WI38 (cell line): ENCODE results near the gene NPPC.
"Not testable (repeated sequence)": the region's sequence is repeated elsewhere in the genome, so short reads cannot be mapped to it uniquely, and the experiment has no call there.

Experiments used
- H3K4me3 ChIP-seq: 2 replicates; pipeline ENCODE4 v1.5.1; 2011; ENCODE audit warnings: low read depth, mild to moderate bottlenecking, control low read depth, low read length
- CTCF ChIP-seq: IDR thresholded peaks from 2 replicates; pipeline ENCODE4 v1.5.1; 2012; ENCODE audit warnings: low read depth, mild to moderate bottlenecking, control low read depth, low read length

Gene NPPC

GRCh38 chr2:231910771-231911170 lies 15.4 kb downstream of the NPPC start:
- no peak for TF ChIP-seq CTCF
- no peak overlapping the region for H3K4me3 ChIP-seq

- not testable (repeated sequence) for H3K4me3 ChIP-seq
Observed at GRCh38 chr2:231910161-231910560, 16.0 kb downstream of the NPPC start.

GRCh38 chr2:231909631-231910030 lies 16.6 kb downstream of the NPPC start:
- H3K4me3 ChIP-seq, result no peak overlapping the region
- no peak for TF ChIP-seq CTCF

- TF ChIP-seq CTCF, result no peak
Observed at GRCh38 chr2:231908584-231908983, 17.6 kb downstream of the NPPC start.

GRCh38 chr2:231907765-231908164 lies 18.4 kb downstream of the NPPC start:
- TF ChIP-seq CTCF, result no peak
- no peak overlapping the region for H3K4me3 ChIP-seq

More at GRCh38 chr2:231908584-231908983, 17.6 kb downstream of the NPPC start:
- no peak overlapping the region for H3K4me3 ChIP-seq

GRCh38 chr2:231905026-231905425 lies 21.2 kb downstream of the NPPC start:
- no peak overlapping the region for H3K4me3 ChIP-seq
- TF ChIP-seq CTCF, result no peak

GRCh38 chr2:231904161-231904611 lies 22.0 kb downstream of the NPPC start:
- no peak overlapping the region for H3K4me3 ChIP-seq
- TF ChIP-seq CTCF, result no peak

- no peak overlapping the region for H3K4me3 ChIP-seq
- no peak for TF ChIP-seq CTCF
Observed at GRCh38 chr2:231902598-231902997, 23.6 kb downstream of the NPPC start.
